ENCODE measurements around the gene ASIC2.

The ASIC2 gene

GRCh38 chr17:33076979-33077378, 216.1 kb downstream of the ASIC2 start:
- H3K27me3 ChIP-seq (ENCODE audit: insufficient read depth, poor library complexity, severe bottlenecking), result no peaks in the 10 kb centered on the region
- H3K27ac ChIP-seq (replicated peaks), result no peak overlapping the region
- no peak overlapping the region for H3K4me3 ChIP-seq (replicated peaks; ENCODE audit: insufficient read depth, low read length)
- TF ChIP-seq GABPA (IDR thresholded peaks at IDR 0.05; ENCODE audit: low read depth) (no peak), POLR2AphosphoS5 (IDR thresholded peaks at IDR 0.05; ENCODE audit: low read depth) (no peak), SPI1 (IDR thresholded peaks at IDR 0.05; ENCODE audit: borderline replicate concordance, low read depth) (no peak), REST (IDR thresholded peaks at IDR 0.05; ENCODE audit: insufficient replicate concordance, low read depth) (no peak), CTCF (IDR thresholded peaks at IDR 0.05; ENCODE audit: insufficient read depth, low read length) (no peak)
- DNase-seq (ENCODE audit: low read depth in 1 of 2, low spot score in 1 of 2), result no peak

GRCh38 chr17:33073416-33073815, 219.7 kb downstream of the ASIC2 start:
- no peaks in the 10 kb centered on the region for H3K27me3 ChIP-seq (ENCODE audit: insufficient read depth, poor library complexity, severe bottlenecking)
- H3K27ac ChIP-seq (replicated peaks), result no peak overlapping the region
- DNase-seq (ENCODE audit: low read depth in 1 of 2, low spot score in 1 of 2), result no peak
- no peak overlapping the region for H3K4me3 ChIP-seq (replicated peaks; ENCODE audit: insufficient read depth, low read length)
- TF ChIP-seq CTCF (IDR thresholded peaks at IDR 0.05; ENCODE audit: insufficient read depth, low read length), result no peak
- no peak for TF ChIP-seq SPI1 (IDR thresholded peaks at IDR 0.05; ENCODE audit: borderline replicate concordance, low read depth)

- Histone ChIP-seq H3K4me3 (replicated peaks; ENCODE audit: insufficient read depth, low read length) (no peak overlapping the region), H3K27ac (replicated peaks) (no peak overlapping the region), H3K27me3 (ENCODE audit: insufficient read depth, poor library complexity, severe bottlenecking) (no peaks in the 10 kb centered on the region)
- TF ChIP-seq SPI1 (IDR thresholded peaks at IDR 0.05; ENCODE audit: borderline replicate concordance, low read depth) (no peak), REST (IDR thresholded peaks at IDR 0.05; ENCODE audit: insufficient replicate concordance, low read depth) (no peak), GABPA (IDR thresholded peaks at IDR 0.05; ENCODE audit: low read depth) (no peak), POLR2AphosphoS5 (IDR thresholded peaks at IDR 0.05; ENCODE audit: low read depth) (no peak), CTCF (IDR thresholded peaks at IDR 0.05; ENCODE audit: insufficient read depth, low read length) (no peak)
- DNase-seq (ENCODE audit: low read depth in 1 of 2, low spot score in 1 of 2), result no peak
Measured at GRCh38 chr17:33072421-33073161, 220.5 kb downstream of the ASIC2 start.

- no peak overlapping the region for H3K27ac ChIP-seq (replicated peaks)
- no peaks in the 10 kb centered on the region for H3K27me3 ChIP-seq (ENCODE audit: insufficient read depth, poor library complexity, severe bottlenecking)
- TF ChIP-seq CTCF (IDR thresholded peaks at IDR 0.05; ENCODE audit: insufficient read depth, low read length), result no peak
- TF ChIP-seq REST (IDR thresholded peaks at IDR 0.05; ENCODE audit: insufficient replicate concordance, low read depth), result no peak
- no peak for TF ChIP-seq SPI1 (IDR thresholded peaks at IDR 0.05; ENCODE audit: borderline replicate concordance, low read depth)
- TF ChIP-seq POLR2AphosphoS5 (IDR thresholded peaks at IDR 0.05; ENCODE audit: low read depth), result no peak
- DNase-seq (ENCODE audit: low read depth in 1 of 2, low spot score in 1 of 2), result no peak
- no peak overlapping the region for H3K4me3 ChIP-seq (replicated peaks; ENCODE audit: insufficient read depth, low read length)
Measured at GRCh38 chr17:33071656-33072055, 221.4 kb downstream of the ASIC2 start.

Data from HL-60 (cell line).